NCI-H1105 (cell line): ENCODE results near the gene SORT1.
A peak's percentile ranks its signal among the peaks of the same experiment; 100 is the strongest.
"Not testable (repeated sequence)": the region's sequence is repeated elsewhere in the genome, so short reads cannot be mapped to it uniquely, and the experiment has no call there.

Source experiments
- DNase-seq: peaks from one replicate; lab custom pipeline; 2025; lab: John Stamatoyannopoulos, UW

The SORT1 gene

GRCh38 chr1:109341944-109342930, 55.5 kb downstream of the SORT1 start:
- no peak for DNase-seq

- DNase-seq: no peak
Measured at GRCh38 chr1:109338608-109339007, 59.1 kb downstream of the SORT1 start.

- no peak for DNase-seq
Measured at GRCh38 chr1:109338091-109338490, 59.6 kb downstream of the SORT1 start.

GRCh38 chr1:109335091-109335490, 62.6 kb downstream of the SORT1 start:
- DNase-seq: no peak

GRCh38 chr1:109331113-109331512, 66.6 kb downstream of the SORT1 start:
- DNase-seq: no peak

- no peak for DNase-seq
Measured at GRCh38 chr1:109327285-109327684, 70.4 kb downstream of the SORT1 start.

- DNase-seq: no peak
Measured at GRCh38 chr1:109322974-109323373, 74.7 kb downstream of the SORT1 start.

- no peak for DNase-seq
Measured at GRCh38 chr1:109319114-109319513, 78.6 kb downstream of the SORT1 start.

GRCh38 chr1:109316506-109316905, 81.2 kb downstream of the SORT1 start:
- no peak for DNase-seq

- DNase-seq: no peak
Measured at GRCh38 chr1:109315288-109315687, 82.4 kb downstream of the SORT1 start.

- DNase-seq: no peak
Measured at GRCh38 chr1:109314795-109315194, 82.9 kb downstream of the SORT1 start.

- no peak for DNase-seq
Measured at GRCh38 chr1:109312978-109313775, 84.5 kb downstream of the SORT1 start.

GRCh38 chr1:109312246-109312645, 85.5 kb downstream of the SORT1 start:
- DNase-seq: no peak

- DNase-seq: no peak
Measured at GRCh38 chr1:109309347-109309746, 88.4 kb downstream of the SORT1 start.

GRCh38 chr1:109307274-109308021, 90.3 kb downstream of the SORT1 start:
- peak; percentile 45 for DNase-seq

GRCh38 chr1:109306832-109307273, 90.9 kb downstream of the SORT1 start, which contains the start of gene MYBPHL:
TSS of gene MYBPHL (minus strand) at chr1:109307011. CDS start at chr1:109306991, 20 bp downstream.
- no peak for DNase-seq

- not testable (repeated sequence) for DNase-seq
Measured at GRCh38 chr1:109305991-109306390, 91.7 kb downstream of the SORT1 start.

- no peak for DNase-seq
Measured at GRCh38 chr1:109304226-109304920, 93.3 kb downstream of the SORT1 start.

GRCh38 chr1:109301874-109302273, 95.8 kb downstream of the SORT1 start:
- DNase-seq: no peak

- DNase-seq: no peak
Measured at GRCh38 chr1:109300650-109301151, 97.0 kb downstream of the SORT1 start.
